ENCODE results near the gene SERPINB11.
"Not testable (repeated sequence)": the region's sequence is repeated elsewhere in the genome, so short reads cannot be mapped to it uniquely, and the experiment has no call there.

Gene SERPINB11

GRCh38 chr18:63702660-63703059, at the start of gene SERPINB11:
Gene SERPINB11 (plus strand): TSS chr18:63702960. CDS start chr18:63710194, 7,234 bp downstream.
- no peak within 1 kb of the TSS for H3K4me3 ChIP-seq
- no peaks in the 10 kb centered on the region for H4K20me1 ChIP-seq
- H3K9ac ChIP-seq = no peak within 1 kb of the TSS
- no peaks in the 10 kb centered on the region for H3K36me3 ChIP-seq
- H3K9me3 ChIP-seq = no peaks in the 10 kb centered on the region
- H3K4me2 ChIP-seq = no peak within 1 kb of the TSS
- no peaks in the 10 kb centered on the region for H3K27me3 ChIP-seq
- no peaks in the 10 kb centered on the region for H3K4me1 ChIP-seq
- no peak for TF ChIP-seq Cebpa-rat (IDR thresholded peaks at IDR 0.05)
- no peak within 1 kb of the TSS for H3K27ac ChIP-seq

- H3K27me3 ChIP-seq, H3K4me1 ChIP-seq, H3K4me3 ChIP-seq, H4K20me1 ChIP-seq, H3K36me3 ChIP-seq, H3K27ac ChIP-seq, H3K9ac ChIP-seq, H3K9me3 ChIP-seq, H3K4me2 ChIP-seq: not testable (repeated sequence)
These were observed 43.8 kb upstream of the SERPINB11 start for GRCh38 chr18:63658920-63659319.

- not testable (repeated sequence) for H3K27ac ChIP-seq, H3K36me3 ChIP-seq
These were observed 41.0 kb upstream of the SERPINB11 start, which contains the start of gene SERPINB3 for GRCh38 chr18:63661750-63662149. Gene SERPINB3 (minus strand): TSS chr18:63661893. CDS start chr18:63661216, 677 bp downstream.

GRCh38 chr18:63664571-63664970, 38.2 kb upstream of the SERPINB11 start:
- no peak for TF ChIP-seq Cebpa-rat (IDR thresholded peaks at IDR 0.05)
- Histone ChIP-seq H3K27me3 (no peaks in the 10 kb centered on the region), H4K20me1 (no peaks in the 10 kb centered on the region), H3K9me3 (0 out of 2 replicates have a peak, but pooled peaks cover 5% of the 10 kb centered on the region), H3K27ac (no peak overlapping the region), H3K9ac (no peak overlapping the region), H3K4me3 (no peak overlapping the region), H3K4me2 (no peak overlapping the region), H3K36me3 (no peaks in the 10 kb centered on the region), H3K4me1 (no peaks in the 10 kb centered on the region)

More at GRCh38 chr18:63661750-63662149, 41.0 kb upstream of the SERPINB11 start, which contains the start of gene SERPINB3:
- not testable (repeated sequence) for H3K4me1 ChIP-seq, H3K9ac ChIP-seq, H3K4me2 ChIP-seq, H3K4me3 ChIP-seq, H3K9me3 ChIP-seq, H3K27me3 ChIP-seq, H4K20me1 ChIP-seq

GRCh38 chr18:63676526-63677323, 26.0 kb upstream of the SERPINB11 start:
- Histone ChIP-seq H3K9me3 (no peaks in the 10 kb centered on the region), H3K4me3 (no peak overlapping the region), H3K4me1 (no peaks in the 10 kb centered on the region), H4K20me1 (no peaks in the 10 kb centered on the region), H3K36me3 (no peaks in the 10 kb centered on the region), H3K27me3 (no peaks in the 10 kb centered on the region), H3K27ac (no peak overlapping the region), H3K9ac (no peak overlapping the region), H3K4me2 (no peak overlapping the region)
- TF ChIP-seq Cebpa-rat (IDR thresholded peaks at IDR 0.05) = no peak

GRCh38 chr18:63677500-63678225, 25.1 kb upstream of the SERPINB11 start:
- no peak overlapping the region for H3K4me2 ChIP-seq
- no peak for TF ChIP-seq Cebpa-rat (IDR thresholded peaks at IDR 0.05)
- H3K36me3 ChIP-seq = no peaks in the 10 kb centered on the region
- no peaks in the 10 kb centered on the region for H4K20me1 ChIP-seq
- no peak overlapping the region for H3K27ac ChIP-seq
- no peaks in the 10 kb centered on the region for H3K9me3 ChIP-seq
- H3K9ac ChIP-seq = no peak overlapping the region
- no peak overlapping the region for H3K4me3 ChIP-seq
- no peaks in the 10 kb centered on the region for H3K4me1 ChIP-seq
- no peaks in the 10 kb centered on the region for H3K27me3 ChIP-seq

- no peak overlapping the region for H3K27ac ChIP-seq
- no peaks in the 10 kb centered on the region for H3K4me1 ChIP-seq
- no peak overlapping the region for H3K9ac ChIP-seq
- TF ChIP-seq Cebpa-rat (IDR thresholded peaks at IDR 0.05) = no peak
- no peak overlapping the region for H3K4me2 ChIP-seq
- no peaks in the 10 kb centered on the region for H3K9me3 ChIP-seq
- H4K20me1 ChIP-seq = no peaks in the 10 kb centered on the region
- H3K36me3 ChIP-seq = no peaks in the 10 kb centered on the region
- H3K27me3 ChIP-seq = no peaks in the 10 kb centered on the region
- no peak overlapping the region for H3K4me3 ChIP-seq
These were observed 22.7 kb upstream of the SERPINB11 start for GRCh38 chr18:63679820-63680606.

GRCh38 chr18:63681449-63682340, 21.1 kb upstream of the SERPINB11 start:
- Histone ChIP-seq H3K9ac (no peak overlapping the region), H3K4me2 (no peak overlapping the region), H3K4me1 (no peaks in the 10 kb centered on the region), H3K4me3 (no peak overlapping the region), H3K27me3 (no peaks in the 10 kb centered on the region), H3K36me3 (no peaks in the 10 kb centered on the region), H3K27ac (no peak overlapping the region), H4K20me1 (no peaks in the 10 kb centered on the region), H3K9me3 (no peaks in the 10 kb centered on the region)
- no peak for TF ChIP-seq Cebpa-rat (IDR thresholded peaks at IDR 0.05)

GRCh38 chr18:63683152-63683551, 19.6 kb upstream of the SERPINB11 start:
- Histone ChIP-seq H3K9me3 (no peaks in the 10 kb centered on the region), H3K36me3 (no peaks in the 10 kb centered on the region), H3K4me2 (no peak overlapping the region), H3K27me3 (no peaks in the 10 kb centered on the region), H4K20me1 (no peaks in the 10 kb centered on the region), H3K27ac (no peak overlapping the region), H3K4me1 (no peaks in the 10 kb centered on the region), H3K9ac (no peak overlapping the region), H3K4me3 (no peak overlapping the region)
- no peak for TF ChIP-seq Cebpa-rat (IDR thresholded peaks at IDR 0.05)

All from BLaER1 (cell line).